CD4-positive, alpha-beta T cell treated with Interleukin-15 for 4 hours (primary cell): ENCODE measurements around the gene CCDC188.

Experiments
- DNase-seq: peaks from one replicate; pipeline ENCODE4 v3.0.0-alpha.2; 2020; ENCODE audit warnings: low spot score

Gene CCDC188

GRCh38 chr22:20150381-20151275 is at the start of gene CCDC188:
TSS of gene CCDC188 (minus strand) at chr22:20151055. CDS start at chr22:20150986, 69 bp downstream.
- DNase-seq = no peak

DNA sequence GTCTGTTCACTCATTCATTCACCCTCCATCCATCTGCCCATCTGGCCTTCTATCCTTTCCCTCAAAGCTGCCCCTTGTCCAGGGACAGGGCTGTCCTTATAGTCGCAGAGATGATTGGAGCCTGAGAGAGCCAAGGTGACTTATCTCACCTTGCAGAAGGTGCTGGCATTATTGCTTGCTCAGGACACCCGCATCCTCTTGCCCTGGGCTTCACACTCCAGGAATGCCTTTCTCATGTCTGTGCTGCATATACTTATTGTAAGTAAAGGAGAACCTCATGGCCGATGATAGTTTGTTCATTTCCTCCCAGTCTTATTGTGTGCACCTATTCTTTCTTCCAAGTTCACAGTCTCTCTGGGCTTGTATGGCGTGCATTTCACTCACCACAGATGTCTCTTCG is 49.1 kb upstream of the CCDC188 start:
- no peak for DNase-seq

GRCh38 chr22:20199413-20199842 is 48.6 kb upstream of the CCDC188 start:
- no peak for DNase-seq

DNA sequence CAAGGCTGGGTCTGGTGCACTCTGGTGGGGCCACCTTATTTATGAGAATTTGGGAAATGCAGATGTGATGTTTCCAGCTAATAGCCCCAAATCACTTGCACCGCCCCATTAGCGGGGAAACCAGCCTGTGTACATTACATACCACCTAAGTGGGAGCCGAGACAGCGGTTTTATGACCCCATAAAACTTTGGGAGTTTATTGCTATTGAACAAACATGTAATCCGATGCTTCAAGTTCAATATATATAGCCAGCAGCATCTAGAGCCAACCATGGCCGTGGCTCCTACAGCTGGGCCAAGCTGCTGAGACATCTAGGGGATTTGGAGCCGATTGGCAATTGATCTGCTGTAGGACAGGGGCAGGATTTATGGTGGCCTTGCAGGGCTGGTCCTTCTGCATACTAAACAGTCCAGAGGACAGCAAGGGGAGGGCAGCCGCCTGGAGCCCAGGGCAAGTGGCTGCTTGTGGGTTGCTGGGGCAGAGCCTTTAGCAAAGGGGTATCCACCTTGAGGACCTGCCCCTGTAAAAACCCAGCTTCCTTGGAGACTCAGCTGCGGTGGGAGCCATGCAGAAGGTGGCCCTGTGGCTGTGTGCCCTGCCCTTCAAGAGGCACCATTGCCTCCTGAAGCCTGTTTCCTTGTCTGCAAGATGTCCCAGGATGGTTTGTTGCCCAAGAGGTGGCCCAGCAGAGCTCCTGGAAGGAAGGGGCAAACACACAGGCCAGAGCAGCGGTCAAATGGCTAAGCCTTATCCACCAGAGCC is 47.9 kb upstream of the CCDC188 start:
- no peak for DNase-seq

DNA sequence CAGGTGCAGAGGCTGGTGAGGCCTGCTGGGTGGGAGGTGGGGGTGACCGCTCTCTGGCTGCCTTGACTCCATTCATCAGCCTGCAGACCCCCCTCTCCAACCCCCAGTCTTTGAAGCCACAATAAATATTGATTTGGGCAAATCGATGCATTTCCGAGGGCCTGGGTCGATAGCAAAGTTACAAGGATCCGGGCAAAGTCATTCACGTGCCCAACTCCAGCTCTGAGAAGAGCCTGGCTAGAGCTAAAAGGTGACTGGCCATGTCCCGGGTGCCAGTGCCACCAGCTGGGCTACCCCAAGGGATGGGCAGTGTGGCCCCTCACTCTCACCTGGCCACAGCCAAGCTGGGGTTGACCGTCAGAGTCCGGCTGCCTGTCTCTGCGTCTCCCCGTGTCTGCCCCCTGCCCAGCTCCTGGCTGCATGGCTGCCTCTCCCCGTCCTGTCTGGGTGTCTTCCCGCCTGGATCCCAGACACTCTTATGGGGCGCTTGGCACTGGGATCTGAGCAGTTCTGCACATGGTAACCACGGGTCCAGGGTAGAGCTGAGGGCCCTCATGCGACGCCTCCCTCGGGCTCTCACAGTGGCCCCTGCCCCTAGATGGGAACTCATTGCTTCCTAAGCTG is 46.7 kb upstream of the CCDC188 start:
- no peak for DNase-seq

DNA sequence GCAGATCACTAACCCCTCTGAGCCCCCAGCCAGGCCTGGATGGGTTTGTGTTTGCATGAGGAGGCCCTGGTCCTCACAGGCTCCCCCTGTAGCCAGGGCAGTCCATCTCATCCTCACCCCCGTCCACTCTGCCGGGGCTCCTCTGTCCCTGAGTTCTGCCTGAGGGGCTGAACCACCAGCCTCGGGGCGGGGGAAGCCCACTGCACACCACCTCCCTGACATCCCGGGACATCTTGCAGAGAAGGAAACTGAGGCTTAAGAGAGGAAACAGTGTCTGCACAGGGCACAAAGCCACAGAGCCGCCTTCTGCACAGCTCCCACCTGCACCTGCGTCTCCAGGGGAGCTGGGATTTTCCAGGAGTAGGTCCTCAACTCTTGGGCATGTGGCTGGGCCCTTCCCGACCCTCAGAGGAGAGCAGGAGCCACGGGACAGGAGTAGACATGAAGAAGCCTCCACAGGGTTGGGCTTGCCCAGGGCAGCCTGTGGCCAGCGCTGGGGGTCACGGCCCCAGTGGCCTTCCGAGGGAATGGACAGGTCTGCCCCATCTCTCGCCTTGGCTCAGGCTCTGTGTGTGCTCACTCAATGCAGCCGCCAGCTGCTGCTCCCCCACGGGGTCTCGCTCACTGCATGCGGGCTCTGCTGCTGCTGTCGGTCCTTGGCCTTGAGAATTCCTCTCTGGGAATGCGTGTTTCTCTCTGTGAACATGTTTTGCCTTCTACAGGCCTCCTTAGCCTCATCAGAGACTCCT is 45.4 kb upstream of the CCDC188 start:
- no peak for DNase-seq

DNA sequence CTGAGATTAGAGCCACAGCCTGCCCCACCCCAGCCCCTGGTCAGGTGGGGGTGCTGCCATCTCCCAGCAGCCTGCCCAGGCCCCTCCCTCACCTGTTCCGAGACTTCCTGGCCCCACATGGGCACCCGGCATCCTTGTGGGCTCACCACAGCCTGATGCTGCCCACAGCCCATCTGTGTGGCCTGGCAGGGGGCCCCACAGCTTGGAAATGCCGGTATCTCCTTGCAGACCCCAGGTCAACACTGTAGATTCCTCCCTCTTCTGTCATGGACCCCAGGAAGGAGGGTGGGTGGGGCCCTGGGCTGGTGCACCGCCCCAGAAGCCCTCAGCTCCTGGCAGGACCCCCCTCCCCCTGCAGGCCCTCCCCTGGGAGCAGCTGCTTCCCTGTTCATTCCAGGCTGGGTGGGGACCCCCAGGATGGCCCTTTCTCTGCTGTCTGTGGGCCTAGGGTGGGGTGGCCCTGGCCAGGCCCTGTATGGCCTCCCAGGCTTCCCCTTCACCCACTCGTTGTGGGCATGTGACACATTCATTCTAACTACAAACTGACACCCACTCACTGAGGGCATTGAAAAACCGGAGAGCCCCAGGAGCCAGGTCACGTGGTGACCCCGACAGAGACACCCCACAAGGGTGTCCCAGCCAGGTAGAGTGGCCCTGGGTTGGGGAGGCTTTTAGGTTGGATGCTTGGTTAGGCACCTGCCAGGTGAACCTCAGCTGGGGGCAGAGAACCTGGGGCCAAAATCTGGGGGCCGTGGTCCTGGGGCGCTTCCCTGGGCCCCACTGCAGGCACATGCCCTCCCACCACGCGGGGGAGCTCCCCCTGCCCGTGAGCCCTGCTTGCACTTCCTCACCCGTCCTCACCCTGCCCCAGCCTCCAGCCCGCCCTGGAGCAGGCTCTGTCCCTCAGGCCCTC is 44.1 kb upstream of the CCDC188 start:
- DNase-seq = no peak

- no peak for DNase-seq
These were observed 43.1 kb upstream of the CCDC188 start for GRCh38 chr22:20193761-20194494.

- no peak for DNase-seq
These were observed 42.3 kb upstream of the CCDC188 start for GRCh38 chr22:20192972-20193760.

DNA sequence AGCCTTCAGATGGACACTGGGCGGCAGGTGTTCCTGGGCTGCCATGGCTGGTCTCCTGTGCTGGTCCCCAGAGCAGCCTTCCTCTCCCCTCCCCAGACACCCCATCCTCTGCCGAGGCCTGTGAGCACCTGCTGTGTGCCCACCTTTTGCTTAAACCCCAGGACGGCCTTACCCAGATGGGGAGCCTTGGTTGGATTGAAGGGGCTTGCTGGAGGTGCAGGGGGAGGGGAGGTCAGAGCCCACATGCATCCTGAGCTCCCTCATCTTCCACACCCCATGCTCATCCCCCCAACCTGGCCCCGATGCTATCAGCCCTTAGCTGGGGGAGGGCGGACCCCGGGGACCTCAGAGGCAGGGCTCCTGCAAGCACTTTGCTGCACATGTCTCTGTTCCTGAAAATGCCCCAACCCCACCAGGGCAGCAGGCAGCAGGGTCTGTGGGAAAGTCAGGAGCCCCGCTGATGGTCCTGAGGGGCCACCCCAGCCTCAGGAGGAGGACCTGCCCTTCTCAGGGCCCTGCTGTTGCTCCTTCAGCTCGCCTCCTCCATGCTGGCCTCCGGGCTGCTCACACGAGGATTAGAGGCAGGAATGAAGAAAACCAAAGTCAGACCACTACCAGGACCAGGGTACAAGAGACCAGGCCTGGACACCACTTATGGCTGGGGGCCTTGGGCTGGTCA is 41.6 kb upstream of the CCDC188 start:
- no peak for DNase-seq

GRCh38 chr22:20191803-20192202 is 40.9 kb upstream of the CCDC188 start:
- no peak for DNase-seq

DNA sequence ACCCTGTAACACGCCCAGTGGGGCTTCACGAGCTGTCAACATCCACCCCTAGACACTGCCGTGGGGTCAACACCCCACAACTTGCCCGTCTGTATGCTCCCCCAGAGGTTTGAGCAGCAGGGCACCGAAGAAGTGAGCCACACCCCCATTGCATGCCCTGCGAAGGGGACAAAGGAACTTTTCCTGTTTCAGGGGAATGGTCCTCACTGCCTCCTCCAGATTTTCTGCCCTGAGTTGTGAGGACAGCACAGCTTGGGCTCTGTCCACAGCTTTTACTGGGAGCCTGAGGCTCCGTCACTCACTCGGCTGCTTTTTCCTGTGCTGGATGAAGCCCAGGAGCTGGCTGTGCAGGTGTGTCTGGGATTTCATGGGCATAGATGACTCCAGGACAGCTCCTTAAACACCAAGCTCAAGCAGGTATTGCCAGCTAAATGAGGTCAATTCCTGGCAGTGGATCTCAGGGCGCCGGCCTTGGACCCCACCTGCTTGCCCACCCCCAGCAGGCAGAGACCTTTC is 40.2 kb upstream of the CCDC188 start:
- DNase-seq = no peak

GRCh38 chr22:20188567-20188877 is 37.7 kb upstream of the CCDC188 start:
- DNase-seq = no peak

GRCh38 chr22:20187777-20188566 is 37.1 kb upstream of the CCDC188 start:
- no peak for DNase-seq

DNA sequence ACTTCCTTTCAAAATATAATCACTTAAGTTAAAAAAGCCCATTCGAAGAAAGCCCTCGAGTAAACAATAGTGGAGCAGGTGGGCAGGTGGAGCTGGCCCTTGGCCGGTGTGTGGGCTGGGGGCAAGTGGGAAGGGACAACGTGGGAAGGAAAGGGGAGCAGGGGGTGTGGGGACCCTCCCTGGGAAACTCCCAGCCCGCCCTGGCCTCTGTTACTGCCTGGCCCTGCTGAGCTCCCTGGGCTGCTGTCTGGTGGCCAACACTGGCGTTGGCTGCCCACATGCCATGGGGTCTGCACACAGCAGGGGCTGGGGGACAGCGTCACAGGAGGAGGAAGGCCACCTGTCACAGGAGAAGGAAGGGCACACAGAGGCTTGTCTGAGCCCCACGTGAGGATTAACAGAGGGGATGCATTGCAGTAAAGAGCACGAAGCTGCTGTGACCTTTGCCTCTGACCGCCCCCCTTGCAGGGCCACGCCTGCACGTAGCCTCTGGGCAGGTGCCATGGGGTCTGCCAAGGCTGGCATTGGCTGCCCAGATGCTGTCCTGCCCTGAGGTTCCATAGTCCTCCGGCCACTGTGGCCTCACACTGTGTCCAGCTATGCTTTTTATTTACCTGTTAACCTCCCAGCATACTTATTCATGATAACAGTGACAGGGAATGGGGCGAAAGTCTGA is 36.2 kb upstream of the CCDC188 start:
- no peak for DNase-seq

GRCh38 chr22:20186183-20186870 is 35.5 kb upstream of the CCDC188 start:
- DNase-seq = no peak

DNA sequence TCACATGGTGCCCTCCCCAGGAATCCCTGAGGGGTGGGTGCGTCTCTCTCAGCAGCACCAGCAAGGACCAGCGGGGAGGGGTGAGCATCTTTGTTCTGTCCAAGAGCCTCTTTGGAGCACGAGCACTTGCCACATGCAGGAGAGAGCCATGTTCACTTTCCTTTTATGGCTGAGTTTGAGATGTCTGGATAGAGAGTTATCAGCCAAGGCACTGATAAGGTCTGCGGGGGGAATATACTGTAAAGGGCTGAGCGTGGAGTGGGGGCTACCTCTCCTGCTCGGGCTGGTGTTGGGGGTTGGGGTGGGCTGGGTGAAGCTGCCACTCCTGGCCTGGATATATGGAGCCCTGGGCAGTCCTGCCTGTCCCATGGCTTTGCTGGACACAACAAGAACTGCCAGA is 34.9 kb upstream of the CCDC188 start:
- DNase-seq = no peak
